Endothelial cell of umbilical vein (primary cell): ENCODE data around the gene CLBA1. TPM values are rescaled to one million over a fixed set of nuclear protein-coding genes. Genes with fewer than 3 reads are reported as not detected.

Experiments used
- BruUV-seq: library from RNA; stranded (reverse); fragments of 400-500 nt; replicated peaks from 2 replicates; lab custom pipeline; 2021; lab: Mats Ljungman, UMichigan
- CTCF ChIA-PET: fragments of 300-600, 350-600 bp; sonication (Branson Sonifier 250); formaldehyde crosslinking; loops from one replicate; lab custom pipeline; 2021; ENCODE audit warnings: antibody characterized with exemption, inconsistent platforms; lab: Charles Lee
- POLR2A ChIA-PET: fragments of 300-600, 350-600 bp; sonication (Branson Sonifier 250); formaldehyde crosslinking; loops from one replicate; lab custom pipeline; 2021; ENCODE audit warnings: antibody characterized with exemption, inconsistent platforms; lab: Charles Lee
- DNase-seq: peaks from one replicate; pipeline ENCODE4 v3.0.0-alpha.2; 2011; ENCODE audit warnings: low read depth, low spot score
- FAIRE-seq: peaks from 2 replicates; lab custom pipeline; 2011; peaks lifted over from hg19 to GRCh38; lab: Jason Lieb, UNC
- H2AFZ ChIP-seq: 2 replicates; pipeline ENCODE4 v1.6.0; 2012; ENCODE audit warnings: low read depth, low read length, control low read depth, inconsistent platforms
- H3K27ac ChIP-seq: 2 replicates; pipeline ENCODE4 v1.5.1; 2011; ENCODE audit warnings: low read depth, mild to moderate bottlenecking, control low read depth, low read length, moderate library complexity; ENCODE audit not compliant: insufficient read depth
- H3K27me3 ChIP-seq, 2 experiments: 2 replicates each; pipeline versions ENCODE4 v1.6.0 to v1.6.1; 2011; ENCODE audit warnings: low read length in 2 of 2, mixed read lengths in 1 of 2; ENCODE audit not compliant: control insufficient read depth in 2 of 2, insufficient read depth in 2 of 2
- H3K36me3 ChIP-seq, 2 experiments: 2 replicates in 1 of 2; 3 replicates in 1 of 2; pipeline ENCODE4 v1.5.1; 2011; ENCODE audit warnings: low read length in 2 of 2, mild to moderate bottlenecking in 1 of 2, moderate library complexity in 1 of 2; ENCODE audit not compliant: control insufficient read depth in 2 of 2, insufficient read depth in 2 of 2; ENCODE audit errors: extremely low read depth in 1 of 2
- H3K4me1 ChIP-seq: 3 replicates; pipeline ENCODE4 v1.5.1; 2011; ENCODE audit warnings: mild to moderate bottlenecking, low read length; ENCODE audit not compliant: control insufficient read depth, insufficient read depth; ENCODE audit errors: extremely low read depth
- H3K4me2 ChIP-seq: 2 replicates; pipeline ENCODE4 v1.6.1; 2011; ENCODE audit warnings: low read length, control low read depth, mixed read lengths; ENCODE audit not compliant: insufficient read depth
- H3K4me3 ChIP-seq, 3 experiments: fragments of 200-600 bp in 1 of 3; sonication (generic), shearing (Covaris generic) in 1 of 3; replicated peaks in 1 of 3; 2 replicates each; pipeline ENCODE4 v1.5.1; 2011 to 2016; ENCODE audit warnings: control low read depth in 3 of 3, low read length in 3 of 3, mild to moderate bottlenecking in 2 of 3, inconsistent platforms in 1 of 3, low read depth in 1 of 3, moderate library complexity in 1 of 3; ENCODE audit not compliant: insufficient read depth in 1 of 3
- H3K79me2 ChIP-seq: 2 replicates; pipeline ENCODE4 v1.6.0; 2012; ENCODE audit warnings: low read length, inconsistent platforms; ENCODE audit not compliant: control insufficient read depth, insufficient read depth
- H3K9ac ChIP-seq: replicated peaks from 2 replicates; pipeline ENCODE3; 2011; ENCODE audit warnings: low read length, control low read depth; ENCODE audit not compliant: insufficient read depth; ENCODE audit errors: extremely low read depth
- H3K9me1 ChIP-seq: replicated peaks from 3 replicates; pipeline ENCODE4 v1.6.0; 2011; ENCODE audit warnings: mild to moderate bottlenecking, low read length; ENCODE audit not compliant: control insufficient read depth, insufficient read depth; ENCODE audit errors: extremely low read depth
- H3K9me3 ChIP-seq: replicated peaks from 2 replicates; pipeline ENCODE4 v1.5.1; 2012; ENCODE audit warnings: low read length, inconsistent platforms; ENCODE audit not compliant: control insufficient read depth, insufficient read depth
- H4K20me1 ChIP-seq: replicated peaks from 2 replicates; pipeline ENCODE3; 2011; ENCODE audit warnings: mild to moderate bottlenecking, low read length; ENCODE audit not compliant: control insufficient read depth, insufficient read depth; ENCODE audit errors: extremely low read depth
- CTCF ChIP-seq, 2 donors: IDR thresholded peaks; 1 replicate in 1 of 2; 2 replicates in 1 of 2; pipeline ENCODE4 v1.5.1; 2011; ENCODE audit warnings: low read length in 2 of 2, mild to moderate bottlenecking in 2 of 2, moderate library complexity in 2 of 2, control low read depth in 1 of 2, inconsistent platforms in 1 of 2, low read depth in 1 of 2; ENCODE audit not compliant: insufficient read depth in 1 of 2; ENCODE audit errors: extremely low read depth in 1 of 2
- MAX ChIP-seq: IDR thresholded peaks from 2 replicates; pipeline ENCODE4 v1.6.1; 2011; ENCODE audit not compliant: insufficient read depth, insufficient read length
- dilution Hi-C: fragments of 300-500 bp; cut with MboI; formaldehyde crosslinking; loops from one replicate; pipeline ENCODE4 v1.15.0; 2019; ENCODE audit warnings: low sequenced_read_pairs; ENCODE audit not compliant: extremely low pct_ligation_motif_present
- intact Hi-C: fragments of 100-400 bp; cut with micrococcal nuclease; formaldehyde crosslinking; loops from one replicate; pipeline ENCODE4 v1.10.0; 2022
- polyA plus RNA-seq, 4 experiments: library from polyadenylated mRNA; depleted of rRNA in 3 of 4; stranded (reverse) in 3 of 4; unstranded in 1 of 4; fragments of >200 nt; gene quantifications; 2 replicates each; pipeline versions ENCODE4 v1.2.1 to v1.2.3, GENCODE V29; 2011 to 2012; ENCODE audit warnings: missing spikeins in 1 of 4
- total RNA-seq: library from RNA; stranded (reverse); gene quantifications from 2 replicates; pipeline ENCODE4 v1.2.3, GENCODE V29; 2021

CLBA1 gene
- total and polyA plus RNA-seq, 2 donors (not counting 3 experiments of a cell fraction or from before 2014, with no cell fraction given), result 5.2 to 5.3 TPM

- no peaks in the 10 kb centered on the region for H3K9me1 ChIP-seq
Observed at GRCh38 chr14:105019861-105020814, 34.5 kb downstream of the CLBA1 start.

More at GRCh38 chr14:105019861-105020814, 34.5 kb downstream of the CLBA1 start:
- Histone ChIP-seq H2AFZ (no peak overlapping the region), H3K36me3 (no peaks in the 10 kb centered on the region), H3K4me3 (peak overlapping the region; percentile 68 to 96 (median 72)), H3K9ac (peak overlapping the region; percentile 90), H3K27ac (peak overlapping the region; percentile 69), H3K4me1 (peaks cover 59% of the 10 kb centered on the region), H3K79me2 (peaks cover 58% of the 10 kb centered on the region), H3K4me2 (peak overlapping the region; percentile 98), H3K9me3 (peaks cover 2% of the 10 kb centered on the region), H3K27me3 (no peaks in the 10 kb centered on the region), H4K20me1 (no peaks in the 10 kb centered on the region)
- peak in 1 of 2 donors; percentile 20 for TF ChIP-seq CTCF (IDR thresholded peaks at IDR 0.05; ENCODE audit: extremely low read depth in 1 of 2, insufficient read depth in 1 of 2, low read depth in 1 of 2, low read length in 2 of 2)
- no peak for TF ChIP-seq MAX
- FAIRE-seq (peak; percentile 62), DNase-seq (peak; percentile 55)
- POLR2A ChIA-PET, result interaction anchor here (1.1 kb wide), 1 partner anchor 48 kb away, joined by 7 read pairs; no protein-coding TSS in a partner anchor
- CTCF ChIA-PET, result interaction anchor here (0.9 to 3.2 kb wide), 7 partner anchors 18 to 293 kb away, joined by 3 to 34 read pairs (median 3); partner anchors contain the start of gene CLBA1
- intact Hi-C loops, result loop anchor here (2.0 kb wide), 1 partner anchor 47 kb away; no protein-coding TSS in a partner anchor
- dilution Hi-C loops, result no loop called here
- BruUV-seq, result TSS peak; percentile 4
